ENCODE measurements around the gene PDCL2. TPM values are rescaled to one million over a fixed set of nuclear protein-coding genes. Genes with fewer than 3 reads are reported as not detected.

The PDCL2 gene
- total and polyA plus RNA-seq, 2 of the 13 experiments (the other 11 are each of a cell fraction or from before 2014, with no cell fraction given), result not detected

DNA sequence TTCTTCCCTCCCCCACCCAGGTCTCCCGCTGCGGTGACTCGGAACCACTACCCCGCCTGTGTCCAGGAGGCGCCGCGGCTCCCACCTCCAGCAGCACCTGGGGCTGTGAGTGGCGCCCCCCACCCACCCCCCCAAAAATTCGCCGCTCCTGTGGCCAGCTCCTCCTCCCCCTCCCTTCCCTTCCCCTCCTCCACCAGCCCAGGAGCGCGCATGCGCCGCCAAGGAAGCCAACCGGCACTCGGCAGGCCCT lies 45.6 kb downstream of the PDCL2 start (continued):
- peak; percentile 35; the same call in 1 of the 2 replicates for TF ChIP-seq ZNF281 (CRISPR knock-in tag; IDR thresholded peaks at IDR 0.05; ENCODE audit: borderline replicate concordance)
- no peak for TF ChIP-seq ZNF3 (CRISPR knock-in tag; IDR thresholded peaks at IDR 0.05)
- no peak for TF ChIP-seq TRAFD1 (CRISPR knock-in tag; IDR thresholded peaks at IDR 0.05; ENCODE audit: borderline replicate concordance)
- TF ChIP-seq THAP8 (CRISPR knock-in tag; IDR thresholded peaks at IDR 0.05; ENCODE audit: borderline replicate concordance), result no peak
- TF ChIP-seq, protein P1, sequence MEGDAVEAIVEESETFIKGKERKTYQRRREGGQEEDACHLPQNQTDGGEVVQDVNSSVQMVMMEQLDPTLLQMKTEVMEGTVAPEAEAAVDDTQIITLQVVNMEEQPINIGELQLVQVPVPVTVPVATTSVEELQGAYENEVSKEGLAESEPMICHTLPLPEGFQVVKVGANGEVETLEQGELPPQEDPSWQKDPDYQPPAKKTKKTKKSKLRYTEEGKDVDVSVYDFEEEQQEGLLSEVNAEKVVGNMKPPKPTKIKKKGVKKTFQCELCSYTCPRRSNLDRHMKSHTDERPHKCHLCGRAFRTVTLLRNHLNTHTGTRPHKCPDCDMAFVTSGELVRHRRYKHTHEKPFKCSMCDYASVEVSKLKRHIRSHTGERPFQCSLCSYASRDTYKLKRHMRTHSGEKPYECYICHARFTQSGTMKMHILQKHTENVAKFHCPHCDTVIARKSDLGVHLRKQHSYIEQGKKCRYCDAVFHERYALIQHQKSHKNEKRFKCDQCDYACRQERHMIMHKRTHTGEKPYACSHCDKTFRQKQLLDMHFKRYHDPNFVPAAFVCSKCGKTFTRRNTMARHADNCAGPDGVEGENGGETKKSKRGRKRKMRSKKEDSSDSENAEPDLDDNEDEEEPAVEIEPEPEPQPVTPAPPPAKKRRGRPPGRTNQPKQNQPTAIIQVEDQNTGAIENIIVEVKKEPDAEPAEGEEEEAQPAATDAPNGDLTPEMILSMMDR (CRISPR knock-in tag; IDR thresholded peaks at IDR 0.05), result no peak
